Liver (tissue), 9 donors: ENCODE data around the gene ADAMTS15. TPM values are rescaled to one million over a fixed set of nuclear protein-coding genes. Genes with fewer than 3 reads are reported as not detected.

Experiments
- DNase-seq: peaks from one replicate; pipeline ENCODE4 v3.0.0-alpha.2; 2017; ENCODE audit warnings: low spot score
- H3K27ac ChIP-seq, 2 donors: one replicate each; pipeline ENCODE4 v1.7.0; 2013; ENCODE audit warnings: inconsistent platforms in 2 of 2, low read length in 2 of 2, control low read depth in 1 of 2, low read depth in 1 of 2, mild to moderate bottlenecking in 1 of 2
- H3K27me3 ChIP-seq, 4 donors: one replicate each; pipeline versions ENCODE4 v1.6.1 to v1.7.0; 2013; ENCODE audit warnings: low read length in 3 of 4, inconsistent platforms in 1 of 4, mild to moderate bottlenecking in 1 of 4, moderate library complexity in 1 of 4; ENCODE audit not compliant: control insufficient read depth in 4 of 4, insufficient read depth in 4 of 4
- H3K36me3 ChIP-seq, 4 donors: one replicate each; pipeline versions ENCODE4 v1.6.1 to v1.7.0; 2013; ENCODE audit warnings: low read length in 3 of 4, mild to moderate bottlenecking in 3 of 4, low read depth in 1 of 4, moderate library complexity in 1 of 4; ENCODE audit not compliant: control insufficient read depth in 4 of 4, insufficient read depth in 3 of 4
- H3K4me1 ChIP-seq, 4 donors: one replicate each; pipeline versions ENCODE4 v1.6.1 to v1.7.0; 2013; ENCODE audit warnings: low read length in 3 of 4, mild to moderate bottlenecking in 3 of 4, moderate library complexity in 1 of 4; ENCODE audit not compliant: control insufficient read depth in 4 of 4, insufficient read depth in 4 of 4
- H3K4me3 ChIP-seq, 3 donors: one replicate each; pipeline versions ENCODE4 v1.6.1 to v1.7.0; 2013; ENCODE audit warnings: low read length in 3 of 3, control low read depth in 1 of 3, low read depth in 1 of 3, mild to moderate bottlenecking in 1 of 3
- H3K9ac ChIP-seq, 2 donors: one replicate each; pipeline ENCODE4 v1.7.0; 2013; ENCODE audit warnings: low read length in 2 of 2, mild to moderate bottlenecking in 2 of 2, moderate library complexity in 2 of 2, control low read depth in 1 of 2, low read depth in 1 of 2
- H3K9me3 ChIP-seq, 4 donors: one replicate each; pipeline versions ENCODE4 v1.6.1 to v1.7.0; 2013; ENCODE audit warnings: low read length in 3 of 4; ENCODE audit not compliant: control insufficient read depth in 4 of 4
- ATF3 ChIP-seq: IDR thresholded peaks from 2 replicates; pipeline ENCODE4 v1.6.1; 2016; ENCODE audit warnings: antibody characterized with exemption
- CTCF ChIP-seq: fragments of 150-350 bp; IDR thresholded peaks from 2 replicates; pipeline ENCODE4 v1.5.1; 2017; ENCODE audit warnings: improper control_type of control experiment, low read depth, low read length; ENCODE audit not compliant: missing input control
- EGR1 ChIP-seq, 2 donors: IDR thresholded peaks; 2 replicates each; pipeline ENCODE4 v1.6.1; 2016 to 2018; ENCODE audit warnings: antibody characterized with exemption in 2 of 2, low read depth in 2 of 2
- FOXA1 ChIP-seq: IDR thresholded peaks from 2 replicates; pipeline ENCODE4 v1.6.1; 2016; ENCODE audit warnings: antibody characterized with exemption
- FOXA2 ChIP-seq: IDR thresholded peaks from 2 replicates; pipeline ENCODE4 v1.6.1; 2016; ENCODE audit warnings: antibody characterized with exemption
- GABPA ChIP-seq, 2 donors: IDR thresholded peaks in 1 of 2; conservative IDR thresholded peaks in 1 of 2; 2 replicates each; pipeline ENCODE4 v1.6.1; 2016; ENCODE audit warnings: antibody characterized with exemption in 2 of 2, mild to moderate bottlenecking in 1 of 2, moderate library complexity in 1 of 2
- HNF4A ChIP-seq, 2 donors: conservative IDR thresholded peaks; 2 replicates each; pipeline ENCODE4 v1.6.1; 2016; ENCODE audit warnings: antibody characterized with exemption in 2 of 2, mild to moderate bottlenecking in 2 of 2
- HNF4G ChIP-seq: IDR thresholded peaks from 2 replicates; pipeline ENCODE4 v1.6.1; 2016; ENCODE audit warnings: antibody characterized with exemption
- JUND ChIP-seq, 2 donors: IDR thresholded peaks; 2 replicates each; pipeline ENCODE4 v1.6.1; 2016; ENCODE audit warnings: antibody characterized with exemption in 2 of 2
- MAX ChIP-seq: IDR thresholded peaks from 2 replicates; pipeline ENCODE4 v1.6.1; 2016; ENCODE audit warnings: antibody characterized with exemption
- NR2F2 ChIP-seq: IDR thresholded peaks from 2 replicates; pipeline ENCODE4 v1.6.1; 2016; ENCODE audit warnings: antibody characterized with exemption
- RAD21 ChIP-seq, 2 donors: IDR thresholded peaks; 2 replicates each; pipeline ENCODE4 v1.6.1; 2016; ENCODE audit warnings: antibody characterized with exemption in 2 of 2, mild to moderate bottlenecking in 2 of 2
- RXRA ChIP-seq, 2 donors: IDR thresholded peaks; 2 replicates each; pipeline ENCODE4 v1.6.1; 2017 to 2018; ENCODE audit warnings: antibody characterized with exemption in 2 of 2, mild to moderate bottlenecking in 1 of 2
- SP1 ChIP-seq: IDR thresholded peaks from 2 replicates; pipeline ENCODE4 v1.6.1; 2018; ENCODE audit warnings: antibody characterized with exemption, mild to moderate bottlenecking
- TAF1 ChIP-seq: conservative IDR thresholded peaks from 2 replicates; pipeline ENCODE4 v1.6.1; 2016; ENCODE audit warnings: antibody characterized with exemption, mild to moderate bottlenecking
- YY1 ChIP-seq: IDR thresholded peaks from 2 replicates; pipeline ENCODE4 v1.6.1; 2016; ENCODE audit warnings: antibody characterized with exemption, mild to moderate bottlenecking
- WGBS: extraction: QIAGEN DNeasy Blood & Tissue Kit; methylation state at CpG from one replicate; pipeline ENCODE4 v1.1.7; 2013; 5-methylcytosine and 5-hydroxymethylcytosine counted together
- polyA plus RNA-seq, 2 donors: library from polyadenylated mRNA; stranded (reverse) in 1 of 2; unstranded in 1 of 2; fragments of 200-250 nt in 1 of 2; fragments of >200 nt in 1 of 2; fragmentation: Nextera tagmentation in 1 of 2; extraction: Ambion mirVana in 1 of 2; gene quantifications; one replicate each; pipeline versions ENCODE4 v1.2.1 to v1.2.3, GENCODE V29; 2013 to 2015
- total RNA-seq, 2 donors: library from RNA; depleted of rRNA; stranded (reverse); fragments of >200 nt; gene quantifications; one replicate each; pipeline ENCODE4 v1.2.3, GENCODE V29; 2014
- donor health status: healthy.
- donor health status: healthy.
- donor health status: healthy.
- donor health status: healthy.
- donor health status: healthy.

Gene ADAMTS15
- total and polyA plus RNA-seq, 4 donors: 0.06 to 1.3 (median 0.77) TPM

GRCh38 chr11:130434521-130435223 is 13.8 kb upstream of the ADAMTS15 start (continued):
- TF ChIP-seq YY1 (no peak), RAD21 (IDR thresholded peaks at IDR 0.05) (peak; percentile 74 to 81), GABPA (IDR thresholded peaks at IDR 0.05 in 1 of 2, conservative IDR thresholded peaks at IDR 0.05 in 1 of 2) (no peak)

- Histone ChIP-seq H3K4me1 (peaks cover 0 to 8% (median 3%) of the 10 kb centered on the region in 4 donors), H3K27ac (no peak overlapping the region), H3K9ac (no peak overlapping the region), H3K4me3 (no peak overlapping the region), H3K36me3 (no peaks in the 10 kb centered on the region), H3K27me3 (peaks cover 0 to 5% (median 0%) of the 10 kb centered on the region in 4 donors), H3K9me3 (no peaks in the 10 kb centered on the region)
- TF ChIP-seq MAX: no peak
- no peak for TF ChIP-seq FOXA2
- no peak for TF ChIP-seq TAF1
- TF ChIP-seq YY1: no peak
- no peak for TF ChIP-seq NR2F2
- no peak for TF ChIP-seq HNF4G
- no peak for TF ChIP-seq GABPA (IDR thresholded peaks at IDR 0.05 in 1 of 2, conservative IDR thresholded peaks at IDR 0.05 in 1 of 2)
- no peak for TF ChIP-seq SP1
- no peak for TF ChIP-seq RXRA (IDR thresholded peaks at IDR 0.05)
- TF ChIP-seq RAD21 (IDR thresholded peaks at IDR 0.05): no peak
- TF ChIP-seq FOXA1: no peak
- no peak for TF ChIP-seq ATF3
- TF ChIP-seq JUND (IDR thresholded peaks at IDR 0.05): no peak
- TF ChIP-seq CTCF: no peak
- TF ChIP-seq EGR1 (IDR thresholded peaks at IDR 0.05; ENCODE audit: low read depth in 2 of 2): no peak
- no peak for DNase-seq
- 60% methylated on average over 4 of the region's 4 CpGs for WGBS
Observed at GRCh38 chr11:130435671-130436070, 12.8 kb upstream of the ADAMTS15 start.

- peaks cover 0 to under 1% (median 0%) of the 10 kb centered on the region in 4 donors for H3K9me3 ChIP-seq
- no peak for DNase-seq
- 64% methylated on average over 3 of the region's 3 CpGs for WGBS
- H3K9ac ChIP-seq: no peak overlapping the region
- no peak overlapping the region for H3K4me3 ChIP-seq
- no peaks in the 10 kb centered on the region for H3K36me3 ChIP-seq
- peaks cover 0 to 5% (median 0%) of the 10 kb centered on the region in 4 donors for H3K27me3 ChIP-seq
- TF ChIP-seq HNF4A (conservative IDR thresholded peaks at IDR 0.05) (no peak), RAD21 (IDR thresholded peaks at IDR 0.05) (no peak), YY1 (no peak), ATF3 (no peak), RXRA (IDR thresholded peaks at IDR 0.05) (no peak), GABPA (IDR thresholded peaks at IDR 0.05 in 1 of 2, conservative IDR thresholded peaks at IDR 0.05 in 1 of 2) (no peak), TAF1 (no peak)
- peaks cover 0 to 8% (median 3%) of the 10 kb centered on the region in 4 donors for H3K4me1 ChIP-seq
- no peak overlapping the region for H3K27ac ChIP-seq
Observed at GRCh38 chr11:130436171-130436570, 12.3 kb upstream of the ADAMTS15 start.
